Embryonic facial prominence (tissue), 1 donor: ENCODE results near the gene ADSL.

Experiments used
- DNase-seq: peaks from one replicate; pipeline ENCODE4 v3.0.0-alpha.2; 2016; ENCODE audit errors: extremely low spot score

The ADSL gene

DNA sequence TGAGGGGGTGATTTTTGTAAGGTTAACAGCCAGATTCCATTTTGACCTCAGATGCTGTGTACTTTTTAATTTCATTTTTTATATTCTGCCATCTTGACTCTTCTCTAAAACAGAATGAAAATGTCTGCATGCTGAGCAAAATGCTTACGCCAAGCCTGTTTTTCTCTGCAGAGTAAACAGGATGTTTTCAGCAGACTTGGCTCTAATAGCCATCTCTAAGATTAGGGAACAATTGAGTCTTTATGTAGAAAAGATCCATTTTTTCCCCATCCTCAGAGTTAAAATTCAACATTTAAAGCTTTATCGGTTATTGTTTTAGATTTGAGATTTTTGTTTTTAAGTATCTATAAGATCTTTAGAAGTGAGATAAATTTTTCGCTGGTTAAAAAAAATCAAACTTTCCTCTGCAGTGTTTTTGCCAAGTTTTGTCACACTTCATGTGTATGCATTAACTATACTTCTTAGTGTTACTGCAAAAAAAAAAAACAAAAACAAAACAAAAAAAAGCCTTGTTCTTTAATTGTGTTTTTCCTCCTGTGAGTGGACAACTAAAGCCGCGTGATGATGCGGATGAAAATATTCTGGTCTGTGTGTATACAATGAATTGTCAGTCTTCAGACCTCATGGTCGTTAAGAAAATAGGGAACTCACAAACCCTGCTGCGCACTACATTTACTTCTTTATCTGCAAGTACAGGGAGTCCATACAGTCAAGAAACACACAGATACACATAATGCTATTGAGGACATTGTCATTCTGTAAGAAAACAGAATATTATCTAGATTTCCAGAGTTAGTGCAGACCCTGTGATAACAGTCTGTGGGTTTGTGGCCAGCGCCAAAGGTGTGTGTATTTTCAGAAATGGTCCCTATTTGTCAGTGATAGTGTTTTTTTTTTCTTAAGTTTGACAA is 17.5 kb upstream of the ADSL start:
- DNase-seq: no peak

DNA sequence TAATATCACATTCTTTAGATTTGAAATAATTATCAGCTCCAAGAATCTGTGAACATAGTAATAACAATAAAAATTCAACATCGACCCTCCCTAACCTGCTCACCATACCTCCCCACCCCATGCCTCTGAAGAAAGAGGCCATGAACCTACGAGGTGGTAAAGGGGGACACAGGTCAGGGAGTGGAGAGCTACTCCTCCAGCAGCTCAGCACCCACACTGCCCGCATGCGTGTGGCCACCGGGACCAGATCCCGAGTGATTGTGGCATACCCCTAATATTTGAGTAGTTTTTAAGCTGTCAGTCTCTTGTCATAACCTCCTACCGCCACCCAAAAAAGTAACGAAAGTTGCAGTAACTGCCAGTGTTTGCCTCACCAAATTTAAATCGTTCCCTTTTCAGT is 16.8 kb upstream of the ADSL start:
- DNase-seq: no peak

DNA sequence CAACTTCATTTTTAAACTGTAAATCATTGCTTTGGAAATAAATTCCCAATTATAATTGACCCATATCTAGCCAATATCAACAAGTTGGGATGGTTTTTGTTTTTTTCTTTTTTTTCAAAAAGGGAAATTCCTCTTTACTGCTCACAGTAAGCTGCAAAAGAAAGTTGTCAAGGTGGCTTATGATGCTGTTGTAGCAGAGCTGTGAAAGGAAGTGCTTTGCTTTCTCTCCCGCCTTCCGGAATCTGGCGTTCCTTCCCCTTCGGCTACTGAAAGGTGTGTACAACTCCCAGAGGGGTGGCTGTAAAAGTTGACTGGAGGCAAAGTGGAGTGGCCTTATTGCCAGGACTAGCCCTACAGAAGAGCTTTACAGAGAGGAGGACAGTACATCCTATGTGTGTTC is 16.2 kb upstream of the ADSL start:
- no peak for DNase-seq

DNA sequence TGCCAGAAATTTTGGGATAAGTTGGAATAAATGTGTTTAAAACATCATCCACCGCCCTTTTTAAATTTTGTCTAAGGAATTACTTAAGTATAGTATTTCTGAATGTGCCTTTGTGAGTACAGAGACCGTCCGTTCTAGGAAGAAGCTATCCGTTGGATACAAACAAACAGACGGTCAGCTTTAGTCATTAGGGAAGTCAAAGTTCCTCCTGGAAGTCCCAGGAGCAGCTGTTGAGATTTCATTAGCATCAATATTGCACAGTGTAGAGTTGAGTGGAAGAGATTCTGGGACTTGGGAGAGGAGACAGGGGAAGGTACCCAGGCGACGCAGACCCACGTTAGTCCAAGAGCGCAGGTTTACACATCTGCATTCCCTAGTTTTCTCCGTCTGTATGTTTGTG is 15.7 kb upstream of the ADSL start:
- no peak for DNase-seq

DNA sequence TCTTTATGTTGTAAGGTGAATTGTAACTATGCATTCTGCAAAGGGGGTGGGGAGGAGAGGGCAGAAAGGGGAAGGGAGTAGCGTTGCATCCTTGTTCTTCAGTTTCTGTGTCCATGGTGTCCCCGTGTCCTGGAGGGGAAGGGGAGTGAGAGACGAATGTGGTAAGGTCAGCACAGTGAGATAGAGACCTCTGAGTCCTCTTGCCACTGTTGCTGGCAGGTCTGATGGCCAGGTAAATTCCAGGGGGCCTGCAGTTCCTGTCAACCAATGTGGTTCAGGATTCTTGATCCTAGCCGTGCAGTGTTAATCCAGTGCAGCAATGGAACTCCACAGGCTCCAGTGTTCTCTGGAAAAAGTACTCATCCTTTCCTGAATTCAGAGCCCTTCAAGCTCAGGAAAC is 14.6 kb upstream of the ADSL start:
- no peak for DNase-seq

DNA sequence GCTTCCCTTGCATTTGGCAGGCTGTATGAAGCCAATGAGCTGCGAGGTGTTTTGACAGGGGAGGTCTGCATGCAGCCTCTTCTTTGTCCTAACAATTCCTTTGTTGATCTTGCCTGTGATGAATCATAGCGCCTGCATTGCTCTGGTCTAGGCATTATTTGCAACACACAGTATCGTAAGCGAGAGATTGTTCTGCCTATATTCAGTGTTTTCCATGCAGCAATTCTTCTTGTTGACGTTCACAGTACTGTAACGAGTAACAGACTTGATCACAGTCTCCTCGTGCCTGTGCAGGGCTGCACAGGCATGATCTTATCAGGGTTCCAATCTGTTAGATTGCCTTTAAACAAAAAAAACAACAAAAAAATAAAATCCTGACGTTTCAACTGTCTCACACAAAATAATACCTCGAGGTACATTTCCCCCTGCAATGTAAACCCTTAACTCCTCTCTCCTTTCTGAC is 13.9 kb upstream of the ADSL start:
- no peak for DNase-seq

DNA sequence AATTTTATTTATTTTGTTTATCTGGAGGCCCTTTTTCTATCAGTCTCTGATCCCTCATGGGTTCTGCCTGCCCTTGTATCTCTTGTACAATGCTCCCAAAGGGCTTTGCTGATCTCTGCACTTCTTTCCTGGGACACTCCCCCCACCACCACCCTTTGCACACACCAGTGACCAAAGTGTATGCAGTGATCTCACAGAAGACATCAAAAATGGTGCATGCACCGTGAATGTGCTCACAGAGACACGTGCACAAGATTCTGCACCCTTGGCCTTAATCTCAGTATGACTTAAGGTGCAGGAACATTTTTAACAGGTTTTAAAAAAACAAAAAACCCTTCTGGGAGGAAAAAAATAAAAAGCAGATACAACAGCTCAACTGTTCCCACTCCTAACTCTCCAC is 12.2 kb upstream of the ADSL start:
- no peak for DNase-seq

DNA sequence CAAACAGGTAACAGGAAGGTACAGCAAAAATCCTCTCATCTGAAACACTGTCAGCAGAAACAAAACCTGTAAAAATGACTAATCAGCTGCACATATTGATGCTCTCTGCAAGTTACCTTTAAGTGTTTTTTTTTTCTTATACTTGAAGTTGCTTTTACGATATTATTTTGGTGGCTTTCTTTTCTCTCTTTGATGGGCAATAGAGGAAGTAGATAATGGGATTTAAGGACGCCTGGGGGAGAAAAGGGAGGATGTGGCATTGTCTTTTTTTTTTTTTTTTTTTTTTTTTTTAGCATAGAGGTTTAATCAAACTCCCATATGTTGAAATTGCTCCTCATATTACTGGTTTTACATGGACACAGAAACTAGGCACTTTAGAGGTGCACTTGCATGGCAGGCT is 11.4 kb upstream of the ADSL start:
- no peak for DNase-seq

DNA sequence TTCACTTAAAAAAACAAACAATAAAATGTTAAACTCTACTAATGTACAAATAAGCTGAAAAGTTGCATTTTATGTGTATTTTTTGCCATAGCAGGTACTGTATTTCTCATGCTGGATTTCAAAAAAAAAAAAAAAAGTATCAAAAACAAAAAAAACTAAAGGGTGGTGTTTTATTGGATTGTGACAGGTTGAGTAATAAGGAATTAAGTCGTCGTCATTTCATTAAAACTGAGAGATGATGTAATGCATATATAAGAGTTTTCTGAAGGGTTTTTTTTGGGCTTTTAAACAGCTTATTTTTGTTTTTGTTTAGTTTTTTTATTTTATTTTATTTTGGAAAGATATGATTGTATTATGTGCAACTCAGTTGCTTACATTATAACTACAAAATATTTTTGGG is 10.9 kb upstream of the ADSL start:
- no peak for DNase-seq

DNA sequence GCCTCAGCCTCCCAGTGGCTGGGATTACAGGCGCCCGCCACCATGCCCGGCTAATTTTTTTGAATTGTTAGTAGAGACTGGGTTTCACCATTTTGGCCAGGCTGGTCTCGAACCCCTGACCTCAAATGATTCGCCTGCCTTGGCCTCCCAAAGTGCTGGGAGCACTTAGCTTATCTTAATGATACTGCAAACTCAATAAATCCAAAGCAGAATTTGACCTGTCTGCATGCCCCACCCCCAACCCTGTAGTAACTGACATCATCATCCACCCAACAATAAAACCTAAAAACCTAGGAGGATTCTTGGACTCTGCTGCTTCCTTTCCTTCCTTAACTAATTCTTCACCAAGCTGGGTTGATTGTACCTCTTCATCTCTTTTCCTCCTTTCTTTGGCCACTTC is 6.3 kb upstream of the ADSL start:
- DNase-seq: no peak

DNA sequence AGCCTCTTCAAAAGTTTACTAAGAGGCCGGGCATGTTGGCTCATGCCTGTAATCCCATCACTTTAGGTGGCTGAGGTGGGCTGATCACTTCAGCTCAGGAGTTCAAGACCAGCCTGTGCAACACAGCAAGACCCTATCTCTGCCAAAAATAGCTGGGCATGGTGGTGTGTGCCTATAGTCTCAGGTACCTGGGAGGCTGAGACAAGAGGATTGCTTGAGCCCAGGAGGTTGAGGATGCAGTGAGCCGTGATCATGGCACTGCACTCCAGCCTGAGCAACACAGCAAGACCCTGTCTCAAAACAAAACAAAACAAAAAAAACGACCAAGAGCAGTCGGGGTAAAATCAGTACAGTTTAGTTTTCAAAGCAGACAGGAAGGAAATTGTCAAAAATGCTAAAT is 4.7 kb upstream of the ADSL start:
- no peak for DNase-seq

DNA sequence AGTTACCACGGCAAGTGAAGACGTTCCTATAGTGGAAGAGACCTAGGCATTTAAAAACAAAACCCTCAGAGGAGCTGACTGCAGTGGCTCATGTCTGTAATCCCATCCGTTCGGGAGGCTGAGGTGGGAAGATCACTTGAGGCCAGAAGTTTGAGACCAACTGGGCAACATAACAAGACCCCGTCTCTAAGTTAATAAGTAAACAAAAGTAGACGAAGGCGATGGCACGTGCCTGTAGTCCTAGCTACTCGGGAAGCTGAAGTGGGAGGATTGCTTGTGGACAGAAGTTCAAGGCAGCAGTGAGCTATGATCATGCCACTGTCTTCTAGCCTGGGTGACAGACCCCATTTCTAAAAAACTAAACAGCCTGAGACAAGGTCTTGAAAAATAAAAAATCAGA is 3.8 kb upstream of the ADSL start:
- no peak for DNase-seq

DNA sequence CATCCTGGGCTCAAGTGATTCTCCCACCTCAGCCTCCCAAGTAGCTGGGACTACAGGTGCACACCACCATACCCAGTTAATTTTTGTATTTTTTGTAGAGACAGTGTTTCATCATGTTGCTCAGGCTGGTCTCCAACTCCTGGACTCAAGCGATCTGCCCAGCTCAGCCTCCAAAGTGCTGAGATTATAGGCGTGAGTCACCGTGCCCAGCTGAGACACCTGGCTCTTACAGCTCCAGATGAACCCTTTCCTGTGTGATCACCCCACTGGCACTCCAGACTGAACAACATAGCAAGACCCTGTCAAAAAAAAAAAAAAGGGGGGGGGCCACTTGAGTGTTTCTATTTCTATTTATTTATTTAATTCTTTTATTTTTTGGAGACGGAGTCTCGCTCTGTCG is 1.0 kb upstream of the ADSL start:
- DNase-seq: no peak

DNA sequence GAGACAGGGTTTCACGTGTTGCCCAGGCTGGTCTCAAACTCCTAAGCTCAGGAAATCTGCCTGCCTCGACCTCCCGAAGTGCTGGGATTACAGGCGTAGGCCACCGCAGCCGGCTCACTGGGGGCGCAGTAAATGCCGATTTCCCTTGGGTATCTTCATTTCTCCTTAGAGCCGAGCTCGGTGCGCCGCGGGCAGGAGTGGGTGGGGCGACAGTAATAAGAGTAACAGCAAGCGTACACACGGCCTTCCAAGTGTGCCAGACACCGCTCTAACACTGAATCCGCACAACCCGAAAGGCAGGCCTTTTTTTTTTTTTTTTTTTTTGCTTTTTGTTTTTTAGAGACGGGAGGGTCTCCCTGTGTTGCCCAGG is 500 bp upstream of the ADSL start:
- no peak for DNase-seq

DNA sequence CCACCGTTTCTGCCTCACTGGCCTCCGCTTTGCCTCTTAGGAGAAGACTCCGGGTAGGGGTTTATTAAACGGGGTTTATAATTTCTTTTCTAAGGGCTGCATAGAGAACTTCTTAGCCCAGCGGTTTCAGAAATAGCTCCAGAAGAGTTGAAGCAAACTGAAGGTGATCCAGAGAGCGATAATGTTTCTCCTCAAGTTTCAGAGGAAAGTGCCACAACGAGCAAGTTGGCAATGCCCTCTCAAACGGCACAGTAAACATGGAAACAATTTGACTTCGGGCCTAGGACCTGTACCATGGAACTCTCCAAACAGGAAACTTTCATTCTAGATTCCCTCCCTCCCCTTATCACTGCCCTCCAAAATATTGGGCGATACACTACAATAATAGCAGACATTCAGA is 1.0 kb downstream of the ADSL start:
- DNase-seq: no peak

DNA sequence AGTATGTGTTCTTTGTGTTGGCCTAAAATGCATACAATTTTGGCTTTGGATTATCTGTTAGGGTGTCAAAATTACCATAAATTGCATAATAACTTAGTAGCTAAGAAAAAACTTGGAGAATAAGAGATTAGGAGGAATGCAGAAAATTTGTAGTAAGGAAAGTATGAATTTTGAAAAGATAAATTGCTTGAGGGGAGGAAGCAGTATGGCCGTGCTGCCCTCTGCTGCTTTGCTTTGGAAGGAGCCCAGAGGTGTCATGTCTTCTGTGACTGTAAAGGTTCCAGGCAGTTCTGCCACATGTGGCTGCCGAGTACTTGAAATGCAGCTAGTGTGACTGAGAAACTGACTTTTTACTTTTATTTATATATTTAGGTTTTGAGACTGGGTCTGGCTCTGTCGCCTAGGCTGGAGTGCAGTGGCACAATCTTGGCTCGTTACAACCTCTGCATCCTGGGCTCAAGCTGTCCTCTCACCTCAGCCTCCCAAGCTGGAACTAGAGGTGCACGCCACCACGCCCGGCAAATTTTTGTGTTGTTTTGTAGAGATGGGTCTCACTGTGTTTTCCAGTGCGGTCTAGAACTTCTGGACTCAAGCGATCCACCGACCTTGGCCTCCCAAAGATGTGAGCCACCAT is 1.8 kb downstream of the ADSL start:
- no peak for DNase-seq

DNA sequence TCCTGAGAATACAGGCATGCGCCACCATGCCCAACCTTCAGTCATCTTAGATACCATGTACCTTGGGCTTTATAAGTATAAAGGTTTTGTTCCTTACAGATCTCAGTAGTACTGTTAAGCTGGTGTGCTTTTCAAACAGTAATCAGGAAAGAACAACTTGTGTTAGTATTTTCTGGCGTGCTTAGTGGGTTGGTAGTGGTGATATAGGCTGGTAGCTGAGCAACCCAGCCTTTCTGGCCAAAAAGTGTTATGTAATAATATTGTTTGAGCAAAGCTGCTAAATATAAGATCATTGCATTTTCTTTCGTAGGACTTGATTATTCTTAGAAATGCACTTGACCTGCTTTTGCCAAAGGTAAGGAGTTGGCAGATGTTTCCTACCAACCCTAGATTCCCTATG is 6.5 kb downstream of the ADSL start:
- DNase-seq: no peak

DNA sequence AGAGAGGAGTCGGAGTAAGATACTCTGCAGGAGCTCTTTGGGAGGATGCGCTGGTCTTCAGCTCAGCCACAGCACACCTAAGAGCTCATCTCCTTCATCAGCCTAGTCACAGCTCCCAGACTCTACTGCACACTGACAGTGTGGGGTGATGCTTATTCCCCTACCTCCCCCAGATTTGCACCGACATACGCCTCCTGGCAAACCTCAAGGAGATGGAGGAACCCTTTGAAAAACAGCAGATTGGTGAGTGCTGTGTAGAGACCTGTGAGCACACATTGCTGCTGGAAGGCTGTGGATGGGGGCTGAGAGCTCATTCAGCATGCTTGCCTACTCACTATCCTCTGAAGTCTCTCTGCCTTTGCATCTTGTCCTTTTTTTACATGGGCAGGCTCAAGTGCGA is 14.8 kb downstream of the ADSL start:
- no peak for DNase-seq

DNA sequence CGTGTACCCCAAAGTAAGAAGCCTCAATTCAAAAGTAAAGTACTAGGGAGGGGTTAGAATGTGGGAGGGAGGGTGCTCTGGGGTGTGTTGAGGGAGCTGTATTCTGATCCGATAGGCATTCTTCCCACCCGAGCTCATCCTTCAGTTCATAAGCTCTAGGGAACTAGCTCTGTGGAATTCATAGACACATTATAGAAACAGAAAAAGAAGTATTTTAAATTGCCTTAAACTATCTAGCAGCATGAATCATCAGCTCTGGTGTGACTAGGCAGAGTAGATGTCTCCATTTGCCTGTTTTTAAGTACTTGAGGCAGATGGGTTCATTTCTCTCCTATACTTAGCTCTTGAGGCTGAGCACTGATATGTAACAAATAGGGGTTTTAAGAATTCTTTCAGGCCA is 16.8 kb downstream of the ADSL start:
- DNase-seq: no peak

DNA sequence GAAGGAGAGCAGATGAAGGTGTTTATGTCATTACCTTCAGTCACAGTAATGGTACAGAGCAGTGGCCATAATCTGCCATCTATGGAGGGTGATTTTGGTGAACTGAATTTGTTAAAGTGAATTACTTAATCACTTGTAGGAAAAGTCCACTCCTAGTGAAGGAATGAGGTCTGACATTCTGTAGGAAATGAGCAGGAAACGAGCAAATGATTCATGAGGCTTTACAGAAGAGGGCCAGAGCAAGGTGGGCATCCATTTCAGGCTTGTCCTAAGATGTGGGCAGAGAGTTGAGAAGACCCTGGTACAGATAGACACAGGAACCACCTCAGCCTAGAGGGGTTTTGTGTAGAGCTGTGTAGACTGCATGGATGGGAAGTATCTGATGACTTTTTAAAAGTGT is 18.1 kb downstream of the ADSL start:
- no peak for DNase-seq

DNA sequence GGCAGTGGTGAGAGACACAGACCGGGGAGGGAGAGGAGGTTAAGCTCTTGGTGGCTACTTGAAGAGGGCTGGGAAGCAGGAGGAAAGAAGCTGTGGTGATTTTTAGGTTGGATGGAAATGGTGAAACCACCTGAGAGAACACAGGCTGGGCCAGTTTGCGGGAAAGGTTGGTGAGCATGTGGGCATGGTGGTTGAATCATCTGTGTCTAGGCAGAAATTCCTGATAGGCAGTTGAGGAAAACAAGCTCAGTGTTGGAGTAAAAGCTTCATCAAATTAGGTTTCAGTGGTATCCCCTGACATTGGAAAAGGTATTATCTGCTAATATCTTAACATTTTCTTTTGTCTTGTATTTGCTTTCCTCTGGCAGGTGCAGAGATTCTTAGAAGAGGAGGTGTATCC is 19.8 kb downstream of the ADSL start:
- DNase-seq: no peak

DNA sequence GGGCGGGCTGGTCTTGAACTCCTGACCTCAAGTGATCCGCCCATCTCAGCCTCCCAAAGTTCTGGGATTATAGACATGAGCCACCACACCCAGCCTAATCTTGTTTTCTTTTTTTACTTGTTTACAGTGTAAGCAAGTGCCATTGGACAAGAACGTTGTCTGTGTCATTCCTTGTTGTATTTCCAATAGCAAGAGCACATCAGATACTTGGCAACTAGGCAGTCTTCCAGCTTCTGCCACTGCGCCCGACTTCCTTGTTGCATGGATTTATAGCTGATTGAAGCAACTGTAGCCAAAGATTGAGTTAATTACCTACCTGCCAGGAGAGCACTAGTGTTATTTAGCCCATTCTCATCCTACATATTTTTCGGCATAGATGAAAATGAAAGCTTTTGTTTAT is 21.0 kb downstream of the ADSL start:
- no peak for DNase-seq

DNA sequence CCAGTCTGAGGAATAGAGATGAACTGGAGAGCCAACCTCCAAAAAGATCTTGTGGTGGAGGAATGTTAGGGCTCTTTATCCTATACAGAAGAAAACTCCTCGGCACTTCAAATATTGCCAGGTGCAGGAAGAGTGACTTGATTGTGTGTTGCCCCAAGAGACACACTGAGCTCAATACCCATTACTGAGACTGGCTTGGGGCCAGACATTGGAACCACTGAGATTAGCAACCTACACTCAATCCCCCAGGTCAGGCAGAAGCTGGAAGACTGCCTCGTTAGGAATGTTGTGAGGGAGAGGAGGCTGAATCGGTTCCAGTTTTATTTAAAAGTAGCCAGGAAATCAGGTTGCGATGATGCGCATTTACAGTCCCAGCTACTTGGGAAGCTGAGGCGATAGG is 21.7 kb downstream of the ADSL start:
- DNase-seq: no peak

DNA sequence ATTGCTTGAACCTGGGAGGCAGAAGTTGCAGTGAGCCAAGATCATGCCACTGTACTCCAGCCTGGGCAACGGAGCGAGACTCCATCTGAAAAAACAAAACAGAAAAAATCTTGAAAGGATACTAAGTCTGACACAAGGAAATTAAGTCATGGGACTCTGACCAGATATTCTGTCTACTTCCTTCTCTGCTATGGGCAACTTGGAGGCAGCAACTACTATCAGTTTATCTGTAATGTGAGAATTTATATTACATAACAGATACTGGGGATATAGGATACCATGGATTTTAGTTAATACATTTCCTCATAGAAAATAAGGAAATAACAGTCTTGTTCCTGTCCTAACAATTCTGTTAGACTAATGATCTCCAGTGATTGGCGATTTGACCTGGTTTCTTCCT is 22.5 kb downstream of the ADSL start:
- DNase-seq: no peak
